Epithelial cell of prostate (primary cell): ENCODE data around the gene MCTP1.
"Not testable (repeated sequence)": the region's sequence is repeated elsewhere in the genome, so short reads cannot be mapped to it uniquely, and the experiment has no call there.

ENCODE experiments used
- DNase-seq: peaks from one replicate; pipeline ENCODE4 v3.0.0-alpha.2; 2011; ENCODE audit warnings: low read depth, low spot score
- H3K27ac ChIP-seq: fragments of 450-650 bp; 2 replicates; pipeline ENCODE4 v1.5.1; 2017; ENCODE audit warnings: mild to moderate bottlenecking

The MCTP1 gene

DNA sequence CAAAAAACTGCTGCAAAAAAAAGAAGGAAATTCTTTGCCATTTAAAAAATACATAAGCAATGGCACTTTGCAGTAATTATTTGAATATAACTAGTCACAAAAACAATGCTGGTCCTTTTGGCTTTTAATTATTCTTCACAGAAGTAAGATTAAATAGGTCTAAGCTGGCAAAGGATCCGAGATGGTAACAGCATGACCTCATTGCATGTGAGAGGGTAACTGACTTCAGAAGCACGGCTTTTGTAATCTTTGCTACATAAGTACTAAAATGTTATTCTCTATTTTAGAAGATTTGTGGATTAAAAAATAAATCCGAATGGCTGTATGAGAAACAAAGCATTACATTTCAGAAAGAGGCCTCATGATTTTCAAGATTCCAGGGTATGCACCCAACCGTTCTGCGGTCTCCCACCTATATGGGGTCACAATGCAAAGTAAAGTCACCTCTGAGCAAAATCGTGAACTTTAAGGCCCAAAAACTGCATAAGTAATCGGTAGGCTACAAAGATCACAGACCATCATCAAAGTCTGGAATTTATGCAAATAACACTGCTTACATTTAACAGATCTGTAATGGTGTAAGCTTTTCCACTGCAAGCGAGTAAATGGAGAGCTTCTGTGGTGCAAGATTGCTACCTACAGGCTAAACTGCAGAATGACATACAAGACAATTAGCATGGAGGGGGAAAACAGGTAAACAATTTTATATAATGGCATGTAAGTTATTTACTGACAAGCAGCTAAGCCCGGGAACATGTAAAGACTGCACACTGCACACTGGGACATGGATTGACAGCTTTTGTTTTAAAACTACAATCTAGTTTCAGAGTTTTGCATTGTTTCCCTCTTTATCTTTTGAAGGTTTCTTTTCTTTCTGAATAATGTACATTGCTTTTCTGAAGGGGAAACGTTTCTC is 434.8 kb downstream of the MCTP1 start:
- peak; percentile 8 for DNase-seq
- H3K27ac ChIP-seq, result no peak overlapping the region

DNA sequence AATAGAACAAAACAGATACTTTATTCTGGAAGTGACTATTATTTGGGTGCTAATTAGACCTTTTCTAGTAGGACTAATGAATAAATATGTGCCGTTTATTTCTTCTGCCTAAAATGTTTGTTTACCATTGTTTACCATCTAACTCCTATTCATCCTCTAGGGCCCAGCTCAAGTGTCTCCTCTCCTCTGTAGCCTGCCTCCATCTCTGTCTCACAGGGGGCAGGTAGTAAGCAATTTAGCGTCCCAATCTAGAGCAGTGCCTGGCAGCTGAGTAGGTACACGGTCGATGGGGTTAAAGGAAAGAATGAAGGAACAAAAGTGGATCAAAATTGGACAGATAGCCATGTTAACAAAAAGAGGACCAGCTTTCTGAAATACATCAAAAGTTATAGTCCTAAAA is 435.6 kb downstream of the MCTP1 start:
- no peak overlapping the region for H3K27ac ChIP-seq
- DNase-seq, result no peak

DNA sequence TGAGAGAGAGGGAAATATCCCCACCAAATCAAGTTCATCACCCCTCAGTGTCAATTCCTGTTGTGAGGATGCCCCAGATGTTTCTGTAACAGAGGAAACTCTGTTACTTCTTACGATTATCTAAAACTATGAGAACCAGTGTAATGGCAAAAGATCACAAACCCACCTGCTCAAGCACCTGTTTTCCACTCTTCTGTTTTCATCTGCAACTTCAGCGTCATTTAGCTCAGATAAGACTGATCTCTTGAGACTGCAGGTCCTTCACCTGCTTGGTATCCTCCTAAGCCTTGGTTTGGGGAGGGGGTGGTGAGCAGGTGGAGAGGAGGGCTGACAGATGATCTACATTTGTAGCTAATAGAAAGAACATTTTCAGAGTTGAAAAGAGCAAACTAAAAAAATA is 437.2 kb downstream of the MCTP1 start:
- no peak for DNase-seq
- H3K27ac ChIP-seq, result no peak overlapping the region

DNA sequence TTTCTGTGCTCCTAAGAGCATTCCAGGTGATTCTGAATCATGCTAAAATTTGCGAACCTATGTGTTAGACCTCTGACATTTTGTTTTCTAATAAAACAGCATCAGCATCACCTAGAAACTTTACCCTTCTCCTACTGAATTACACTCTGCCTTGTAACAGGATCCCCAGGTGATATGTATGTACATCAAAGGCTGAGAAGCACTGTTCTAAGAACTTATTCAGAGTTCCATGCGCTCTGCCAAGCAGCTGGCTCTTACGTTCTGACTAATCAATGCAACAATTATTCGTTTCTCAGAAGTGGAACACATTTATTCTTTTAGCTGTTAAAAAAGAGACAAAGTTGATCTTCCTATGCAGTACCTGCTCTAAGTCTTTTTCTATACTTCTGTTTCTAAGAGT is 437.9 kb downstream of the MCTP1 start:
- no peak for DNase-seq
- H3K27ac ChIP-seq, result no peak overlapping the region

DNA sequence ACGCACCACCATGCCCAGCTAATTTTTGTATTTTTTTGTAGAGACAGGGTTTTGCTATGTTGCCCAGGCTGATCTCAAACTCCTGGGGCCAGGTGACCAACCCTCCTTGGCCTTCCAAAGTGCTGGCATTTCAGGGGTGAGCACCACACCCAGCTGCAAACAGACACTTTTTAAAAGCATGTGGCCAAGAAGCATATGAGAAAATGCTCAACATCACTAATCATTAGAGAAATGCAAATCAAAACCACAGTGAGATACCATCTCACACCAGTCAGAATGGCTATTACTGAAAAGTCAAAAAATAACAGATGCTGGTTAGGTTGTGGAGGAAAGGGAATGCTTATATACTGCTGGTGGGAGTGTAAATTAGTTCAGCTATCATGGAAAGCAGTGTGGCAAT is 439.2 kb downstream of the MCTP1 start:
- H3K27ac ChIP-seq, DNase-seq: not testable (repeated sequence)

DNA sequence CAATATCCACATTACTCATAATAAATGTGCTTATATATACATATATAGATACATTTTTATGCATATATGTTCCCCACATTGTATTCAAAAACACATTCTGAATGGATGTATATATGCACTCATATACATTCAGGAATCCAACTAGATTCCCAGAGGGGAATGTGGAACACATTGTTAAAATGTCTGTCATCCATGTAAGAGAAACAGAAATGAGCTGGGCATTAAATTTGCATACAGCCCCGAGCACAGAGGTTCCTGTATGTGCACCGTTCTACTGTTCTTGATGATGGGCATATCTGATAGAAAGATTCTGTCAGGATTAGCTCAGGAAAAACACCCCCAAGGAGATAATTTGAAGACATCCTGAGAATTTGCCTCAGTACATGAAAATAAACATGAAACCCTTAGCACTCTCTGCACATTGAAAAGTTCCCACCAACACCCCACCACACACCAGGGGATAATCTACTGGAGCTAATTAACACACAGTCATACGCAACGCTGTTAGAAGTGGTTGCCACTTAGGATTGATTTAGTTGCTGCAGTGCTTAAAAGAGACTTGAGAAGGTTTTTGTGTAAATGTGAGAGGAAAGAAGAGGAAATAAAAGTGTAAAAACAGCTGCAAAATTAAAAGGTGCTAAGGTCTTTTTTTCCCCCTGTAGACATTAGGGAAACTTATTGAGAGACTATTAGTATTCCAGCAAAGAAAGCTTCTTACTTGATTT is 443.1 kb downstream of the MCTP1 start:
- H3K27ac ChIP-seq, result no peak overlapping the region
- no peak for DNase-seq

DNA sequence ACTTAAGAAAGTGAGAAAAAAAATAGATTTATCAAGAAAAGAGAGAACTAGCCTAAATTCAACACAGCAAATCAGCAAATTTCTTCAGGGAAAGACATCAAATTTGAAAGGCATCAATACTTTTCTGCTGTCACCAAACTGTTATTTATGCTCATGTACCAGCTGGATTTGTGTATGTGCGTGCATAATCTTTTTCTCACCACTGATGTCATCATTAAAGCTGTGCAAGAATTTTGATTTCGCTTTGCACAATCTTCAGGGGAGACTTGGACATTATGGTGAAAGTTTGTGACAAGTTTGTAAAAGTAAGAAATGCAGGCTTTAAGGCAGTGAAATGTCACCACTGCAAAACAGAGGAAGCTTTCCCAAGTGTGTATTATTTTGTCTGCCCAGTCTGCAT is 451.0 kb downstream of the MCTP1 start:
- no peak for DNase-seq
- no peak overlapping the region for H3K27ac ChIP-seq

DNA sequence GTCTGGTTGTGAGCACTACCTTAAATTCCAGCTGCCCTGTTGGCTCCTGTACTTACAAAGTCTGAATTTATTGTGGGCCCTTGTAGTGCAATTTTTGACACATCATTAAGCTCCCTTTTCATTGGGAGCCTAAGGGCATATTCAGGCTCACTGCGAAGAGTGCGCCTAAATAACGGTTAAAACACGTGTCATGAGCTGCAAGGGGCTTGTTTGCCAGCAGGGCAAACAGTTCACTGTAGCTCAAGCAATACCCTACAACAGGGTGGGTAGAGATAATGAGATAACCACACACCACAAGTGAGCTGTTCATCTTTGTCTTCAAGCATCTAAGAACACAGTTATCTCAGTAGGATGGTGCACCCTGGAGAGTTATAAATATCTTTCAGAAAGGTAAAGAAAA is 452.2 kb downstream of the MCTP1 start:
- no peak for DNase-seq
- H3K27ac ChIP-seq, result no peak overlapping the region

DNA sequence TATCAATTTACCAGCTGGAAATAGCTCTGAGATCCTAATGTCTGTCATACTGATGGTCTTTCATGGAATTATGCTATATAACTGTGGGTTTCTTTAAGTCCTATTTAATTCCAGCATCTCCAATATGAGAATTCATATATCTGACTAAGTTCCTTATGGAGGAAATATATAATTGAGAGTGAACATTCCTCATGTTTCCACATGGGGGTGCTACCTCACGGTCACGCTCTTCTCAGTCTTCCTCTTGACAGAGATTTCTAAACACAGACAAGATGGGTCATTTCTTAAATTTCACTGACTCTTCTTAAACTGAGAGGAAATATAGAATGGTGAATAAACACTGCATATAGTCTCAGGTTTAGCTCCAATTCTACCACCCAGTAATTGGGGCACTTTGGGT is 454.4 kb downstream of the MCTP1 start:
- no peak for DNase-seq
- H3K27ac ChIP-seq, result no peak overlapping the region

DNA sequence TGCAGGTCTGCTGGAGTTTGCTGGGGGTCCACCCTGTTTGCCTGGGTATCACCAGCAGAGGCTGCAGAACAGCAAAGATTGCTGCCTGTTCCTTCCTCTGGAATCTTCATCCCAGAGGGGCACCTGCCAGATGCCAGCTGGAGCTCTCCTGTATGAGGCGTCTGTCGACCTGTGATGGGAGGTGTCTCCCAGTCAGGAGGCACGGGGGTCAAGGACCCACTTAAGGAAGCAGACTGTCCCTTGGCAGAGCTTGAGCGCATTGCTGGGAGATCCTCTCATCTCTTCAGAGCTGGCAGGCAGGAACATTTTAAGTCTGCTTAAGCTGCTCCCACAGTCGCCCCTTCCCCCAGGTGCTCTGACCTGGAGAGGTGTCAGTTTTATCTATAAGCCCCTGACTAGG is 456.7 kb downstream of the MCTP1 start:
- not testable (repeated sequence) for DNase-seq, H3K27ac ChIP-seq

DNA sequence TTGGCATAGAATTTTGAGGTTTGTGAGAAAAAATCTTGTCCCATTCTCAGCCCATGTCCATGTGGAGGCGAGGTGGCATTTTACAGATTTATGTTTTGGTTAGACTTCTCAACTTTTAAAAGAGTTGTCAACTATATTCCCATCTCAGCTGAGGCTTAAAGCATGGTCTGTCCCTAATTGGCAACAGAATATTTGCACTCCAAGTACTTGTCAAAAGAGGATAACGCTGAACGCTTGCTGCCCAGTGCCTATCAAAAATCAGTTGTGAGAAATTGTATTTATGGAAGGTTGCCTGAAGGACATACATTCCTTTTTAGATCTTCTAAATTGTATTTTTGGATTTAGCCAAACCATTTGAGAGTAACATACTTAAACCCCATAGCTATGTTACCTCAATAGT is 464.4 kb downstream of the MCTP1 start:
- no peak overlapping the region for H3K27ac ChIP-seq
- no peak for DNase-seq

DNA sequence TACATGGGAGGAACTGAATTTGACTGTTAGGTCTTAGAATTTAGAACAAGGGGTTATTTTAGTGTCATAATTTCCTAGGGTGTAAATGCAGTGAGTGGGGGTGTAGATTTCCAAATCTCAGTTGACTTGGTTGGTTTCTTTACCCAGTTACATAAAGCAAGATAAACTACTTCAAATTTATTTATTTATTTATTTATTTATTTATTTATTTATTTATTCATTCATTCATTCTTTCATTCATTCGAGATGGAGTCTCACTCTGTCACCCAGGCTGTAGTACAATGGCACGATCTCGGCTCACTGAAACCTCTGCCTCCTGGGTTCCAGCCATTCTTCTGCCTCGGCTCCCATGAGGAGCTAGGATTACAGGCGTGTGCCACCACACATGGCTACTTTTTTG is 466.0 kb downstream of the MCTP1 start:
- no peak for DNase-seq
- no peak overlapping the region for H3K27ac ChIP-seq

DNA sequence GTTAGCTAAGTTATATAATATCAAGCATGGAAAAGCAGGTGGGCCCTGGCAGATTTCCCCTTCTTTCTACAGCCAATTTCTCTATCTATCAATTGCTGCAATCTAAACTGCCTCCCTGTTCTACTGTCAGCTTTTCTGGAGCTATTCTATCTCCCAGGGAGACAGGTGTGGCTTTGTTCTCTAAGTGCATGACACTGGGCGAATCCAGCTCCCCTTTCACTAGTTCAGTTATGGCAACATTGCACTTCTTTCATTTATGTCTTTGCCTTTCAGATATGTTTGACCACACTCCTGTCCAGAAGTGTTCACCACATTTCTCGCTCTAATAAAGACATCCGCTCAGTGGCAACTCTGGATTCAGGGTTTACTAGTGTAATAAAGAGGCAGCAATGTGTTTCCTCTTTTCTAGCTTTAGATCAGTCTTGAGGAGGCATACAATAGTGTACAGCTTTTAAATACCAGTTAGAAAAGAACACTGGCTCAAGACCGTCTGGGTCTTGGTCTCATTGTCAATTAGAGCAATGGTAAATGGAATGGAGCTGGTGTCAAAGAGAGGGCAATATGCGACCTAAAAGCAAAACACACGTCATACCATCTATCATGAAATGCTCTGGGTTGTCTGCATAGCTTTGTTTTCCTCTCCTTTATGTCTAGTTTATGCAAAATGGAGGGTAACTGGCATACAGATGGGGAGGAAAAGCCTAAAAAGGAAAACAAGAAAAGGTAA is 469.4 kb downstream of the MCTP1 start:
- no peak for DNase-seq
- H3K27ac ChIP-seq, result no peak overlapping the region

DNA sequence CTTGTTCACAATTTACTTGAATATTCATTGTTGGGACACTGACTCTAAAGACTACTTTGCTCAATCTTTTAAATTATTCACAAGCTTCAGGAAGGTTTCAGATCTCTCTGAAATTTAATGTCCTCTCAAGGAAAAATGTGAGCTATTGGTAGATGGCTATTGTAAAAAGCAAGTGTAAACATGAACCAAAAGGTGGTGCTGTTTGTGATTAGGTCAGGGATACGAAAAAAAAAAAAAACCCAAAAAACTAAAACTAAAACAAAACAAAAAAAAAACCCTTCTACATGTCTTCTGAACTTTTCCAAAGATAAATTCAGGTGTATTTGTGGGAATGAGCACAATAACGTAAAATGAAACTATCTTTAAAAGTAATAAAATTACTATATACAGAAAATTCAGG is 472.7 kb downstream of the MCTP1 start:
- no peak for DNase-seq
- no peak overlapping the region for H3K27ac ChIP-seq

DNA sequence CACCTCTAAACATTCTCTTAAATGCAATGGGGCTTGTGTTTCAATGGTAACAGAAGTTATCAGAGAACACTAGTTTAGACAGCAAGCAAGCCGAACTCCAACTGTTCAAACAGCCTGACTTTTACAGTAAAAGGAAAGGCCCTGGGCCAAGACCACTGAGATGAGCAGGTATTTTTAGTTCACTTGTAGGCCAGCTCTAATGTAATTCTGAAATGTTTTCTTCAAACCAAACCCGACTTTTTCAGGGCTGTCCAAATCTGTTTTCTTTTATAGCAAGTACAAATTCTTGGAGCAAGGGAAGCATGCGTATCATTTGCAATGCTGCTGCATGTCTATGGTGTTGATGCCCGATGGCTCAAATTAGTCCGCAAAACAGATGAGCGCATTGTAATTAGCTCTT is 473.6 kb downstream of the MCTP1 start:
- no peak overlapping the region for H3K27ac ChIP-seq
- no peak for DNase-seq

DNA sequence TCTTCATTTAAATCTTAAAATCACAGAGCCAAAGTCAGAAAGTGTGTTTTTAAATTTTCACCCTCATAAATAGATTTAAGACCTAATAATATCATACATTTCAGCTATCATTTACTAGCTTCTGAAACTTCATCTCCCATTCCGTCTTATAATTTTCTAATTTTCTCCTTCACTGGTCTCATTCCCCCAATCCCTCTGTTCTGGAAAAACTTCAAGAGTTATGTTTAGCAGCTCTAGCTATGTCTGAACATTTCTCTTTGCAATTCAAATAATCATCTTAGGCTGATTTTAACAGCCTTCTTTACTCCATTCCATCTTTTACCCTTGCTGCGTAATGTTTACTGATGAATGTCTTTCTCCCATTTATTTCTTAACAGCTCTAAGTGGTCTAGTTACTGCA is 474.0 kb downstream of the MCTP1 start:
- no peak overlapping the region for H3K27ac ChIP-seq
- no peak for DNase-seq

DNA sequence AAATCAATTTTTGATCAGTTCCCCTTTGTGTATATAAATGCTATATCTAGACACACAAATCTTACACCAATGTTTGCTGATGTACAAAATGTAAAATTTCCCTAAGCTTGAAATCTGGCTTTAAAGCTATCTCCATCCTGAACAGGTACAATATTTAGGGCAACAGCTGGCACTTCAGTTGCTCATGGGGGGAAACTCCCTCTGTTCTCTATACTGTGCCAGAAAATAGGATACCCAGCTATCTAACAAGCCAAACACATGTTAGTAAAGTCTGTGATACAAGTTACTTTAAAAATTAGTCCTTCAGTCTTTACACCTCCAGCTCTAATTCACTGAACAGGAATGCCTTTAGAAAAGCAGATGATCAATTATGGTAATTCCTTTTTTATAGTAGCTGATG is 474.6 kb downstream of the MCTP1 start:
- no peak for DNase-seq
- H3K27ac ChIP-seq, result no peak overlapping the region

DNA sequence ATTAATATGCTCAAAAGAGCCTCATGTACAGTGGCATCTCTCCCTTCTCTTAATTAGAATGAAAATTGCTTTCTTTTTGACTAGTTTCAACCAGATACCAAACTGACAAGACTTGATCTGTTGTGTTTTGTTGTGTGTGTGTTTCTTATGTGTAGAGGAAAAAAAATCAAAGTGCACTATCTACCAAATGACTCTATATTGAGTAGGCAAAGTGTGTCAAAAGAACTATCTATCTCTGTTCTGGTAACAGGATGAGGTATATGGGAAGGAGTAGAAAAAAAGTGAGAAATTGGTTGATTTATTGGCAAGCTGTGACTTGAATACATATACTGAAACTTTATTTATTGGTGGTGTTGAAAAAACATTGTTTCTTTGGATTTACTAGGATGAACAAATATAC is 476.4 kb downstream of the MCTP1 start:
- H3K27ac ChIP-seq, result no peak overlapping the region
- DNase-seq, result no peak

DNA sequence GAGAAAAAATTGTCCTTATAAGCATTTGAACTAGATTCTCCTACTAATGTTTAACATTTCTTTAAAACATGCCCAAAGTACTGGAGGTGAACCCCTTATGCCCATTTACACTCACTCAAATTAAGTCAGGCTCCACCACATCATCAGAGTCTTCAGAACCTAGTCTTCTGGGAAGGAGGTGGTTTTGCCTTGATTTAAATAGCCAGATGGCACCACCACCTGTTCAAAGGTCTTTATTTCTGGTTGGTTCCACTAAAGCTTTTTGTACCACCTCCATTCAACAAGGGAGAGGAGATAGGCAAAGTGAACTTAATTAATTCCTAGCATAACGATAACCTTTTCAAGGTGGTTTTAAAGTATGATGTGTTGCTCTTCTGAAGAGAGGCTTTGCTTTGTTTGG is 476.9 kb downstream of the MCTP1 start:
- no peak overlapping the region for H3K27ac ChIP-seq

DNA sequence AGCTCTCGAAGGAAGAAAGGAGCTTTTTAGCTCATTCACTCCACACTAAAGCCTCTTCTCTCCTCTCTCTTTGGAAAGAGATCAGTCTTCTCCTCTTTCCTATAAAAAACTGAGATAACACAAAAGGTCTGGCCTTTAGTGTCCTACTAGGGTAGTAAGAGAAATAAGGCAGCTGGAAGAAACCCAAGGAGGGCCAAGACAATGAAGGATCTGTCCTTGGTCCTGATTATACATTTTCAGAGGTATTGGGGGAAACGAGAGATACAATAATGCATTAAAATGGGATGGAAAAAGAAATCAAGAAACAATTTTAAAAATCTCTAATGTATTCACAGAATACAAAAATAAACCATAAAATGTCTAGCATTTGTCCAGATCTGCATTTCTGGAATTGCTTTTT is 482.4 kb downstream of the MCTP1 start:
- DNase-seq, result no peak
- no peak overlapping the region for H3K27ac ChIP-seq

More for the DNA sequence above, 476.9 kb downstream of the MCTP1 start:
- no peak for DNase-seq

DNA sequence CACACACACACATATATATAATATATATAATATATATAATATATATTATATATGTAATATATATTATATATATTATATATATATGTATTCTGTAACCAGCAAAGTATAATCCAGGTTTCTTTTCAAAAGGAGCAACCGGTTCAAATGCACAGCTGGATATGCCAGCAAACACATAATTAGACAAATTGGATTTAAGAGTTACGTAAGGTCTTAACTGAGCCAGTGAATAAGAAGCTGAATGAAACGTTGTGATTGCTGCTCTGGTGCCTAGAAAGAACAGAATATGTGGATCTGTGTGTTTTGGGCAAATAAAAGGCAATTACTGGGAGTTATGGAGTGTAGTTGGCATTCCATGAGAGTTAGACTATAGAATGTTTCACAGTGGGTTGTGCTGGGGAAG is 488.3 kb downstream of the MCTP1 start:
- DNase-seq, result no peak
- no peak overlapping the region for H3K27ac ChIP-seq
